Adrenal gland (tissue), 5 donors: ENCODE measurements around the gene AZU1.

ENCODE experiments used
- CTCF ChIP-seq, 6 experiments: fragments of 450-650 bp in 4 of 6; fragments of 200-600 bp in 2 of 6; sonication (generic) in 1 of 6; IDR thresholded peaks; 1 replicate in 5 of 6; 2 replicates in 1 of 6; pipeline versions ENCODE4 v1.5.1 to v1.8.0; 2016 to 2021; ENCODE audit warnings: antibody characterized with exemption in 6 of 6, mild to moderate bottlenecking in 2 of 6, moderate library complexity in 1 of 6
- POLR2A ChIP-seq, 2 donors: fragments of 450-650 bp; IDR thresholded peaks; one replicate each; pipeline ENCODE4 v1.6.1; 2017; ENCODE audit warnings: antibody characterized with exemption in 2 of 2, mild to moderate bottlenecking in 2 of 2, moderate library complexity in 1 of 2
- donor health status: DM: no; HTN: no; CAD: no.

GRCh38 chr19:867855-868457 is 40.3 kb downstream of the AZU1 start:
- no peak for TF ChIP-seq CTCF (IDR thresholded peaks at IDR 0.05)
- no peak for TF ChIP-seq POLR2A (IDR thresholded peaks at IDR 0.05)
